Fibroblast of skin of back (primary cell): ENCODE results near the gene FUCA2.
"Not testable (repeated sequence)": the region's sequence is repeated elsewhere in the genome, so short reads cannot be mapped to it uniquely, and the experiment has no call there.

Experiments used
- DNase-seq: peaks from one replicate; pipeline ENCODE4 v3.0.0-alpha.2; 2013

The FUCA2 gene

DNA sequence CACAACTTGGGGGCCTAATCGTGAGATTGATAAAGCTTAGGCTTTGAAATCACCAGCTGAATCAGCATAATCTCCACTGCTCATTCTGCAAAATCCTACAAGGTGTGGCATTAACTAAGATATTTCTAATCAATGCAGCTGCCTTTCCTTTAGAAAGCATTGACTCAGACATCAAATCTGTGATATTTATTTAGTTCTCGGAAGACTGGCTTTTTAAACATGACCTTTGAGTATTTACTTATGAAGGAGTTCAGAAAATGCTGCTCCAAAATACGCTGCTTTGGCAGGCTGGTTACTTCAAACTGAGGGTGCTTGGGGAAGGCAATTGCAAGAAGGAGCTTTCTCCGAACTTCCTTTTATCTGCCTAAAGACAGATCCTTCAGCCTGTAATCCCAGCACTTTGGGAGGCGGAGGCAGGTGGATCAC lies 23.7 kb upstream of the FUCA2 start:
- DNase-seq: no peak

DNA sequence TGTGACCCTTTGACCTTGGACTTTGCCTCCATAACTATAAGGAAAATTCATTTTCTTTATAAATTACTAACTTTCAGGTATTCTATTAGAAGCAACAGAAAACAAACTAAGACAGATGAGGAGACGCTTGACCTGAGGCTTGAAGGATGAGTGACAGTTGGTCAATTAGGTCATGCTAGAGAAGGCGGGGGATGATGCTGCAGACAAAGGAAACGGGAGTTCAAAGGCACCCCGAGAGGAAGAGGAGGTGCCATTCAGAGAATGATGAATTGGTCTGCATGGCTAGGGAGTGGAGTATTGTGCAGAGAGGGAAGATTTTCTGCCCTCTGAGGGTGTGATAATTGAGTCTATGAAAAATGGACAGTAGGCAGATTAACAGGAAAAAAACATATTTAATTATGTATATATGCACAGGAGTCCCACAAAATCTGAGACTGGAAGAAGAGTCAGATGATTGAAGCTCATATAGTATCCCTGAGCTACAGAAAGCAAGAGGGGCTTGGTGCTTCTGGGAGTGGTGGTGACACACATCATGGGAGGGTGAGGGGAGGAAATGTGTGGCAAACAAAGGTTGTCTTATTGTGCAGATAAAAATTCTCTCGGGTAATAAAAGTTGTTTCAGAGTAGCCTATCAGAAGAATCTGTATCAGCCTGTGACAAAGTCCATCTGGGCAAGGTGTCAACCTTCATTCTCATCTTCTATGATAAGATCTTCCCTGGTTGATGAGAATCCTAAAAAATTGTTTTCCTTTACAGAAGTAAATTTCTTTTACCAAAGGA lies 20.4 kb upstream of the FUCA2 start:
- no peak for DNase-seq

DNA sequence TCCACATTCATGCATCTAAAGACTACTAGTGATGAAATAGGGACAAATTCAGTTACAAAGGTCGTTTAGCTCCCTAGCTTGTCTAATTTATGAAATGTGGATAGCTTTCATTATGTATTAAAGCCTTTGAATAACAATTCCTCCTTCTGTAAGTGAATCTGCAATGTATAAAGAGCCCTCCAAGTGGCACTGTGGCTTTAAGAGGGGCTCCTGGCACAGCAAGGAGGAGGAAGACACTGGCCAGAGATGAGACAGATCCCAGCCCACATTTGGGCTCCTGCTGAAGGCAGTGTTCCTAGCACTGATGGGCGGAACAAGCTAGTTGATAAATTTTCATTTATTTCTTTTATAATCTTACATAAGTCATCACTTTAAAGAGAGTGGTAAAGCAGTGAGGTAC lies 17.6 kb upstream of the FUCA2 start:
- peak; percentile 30 for DNase-seq

DNA sequence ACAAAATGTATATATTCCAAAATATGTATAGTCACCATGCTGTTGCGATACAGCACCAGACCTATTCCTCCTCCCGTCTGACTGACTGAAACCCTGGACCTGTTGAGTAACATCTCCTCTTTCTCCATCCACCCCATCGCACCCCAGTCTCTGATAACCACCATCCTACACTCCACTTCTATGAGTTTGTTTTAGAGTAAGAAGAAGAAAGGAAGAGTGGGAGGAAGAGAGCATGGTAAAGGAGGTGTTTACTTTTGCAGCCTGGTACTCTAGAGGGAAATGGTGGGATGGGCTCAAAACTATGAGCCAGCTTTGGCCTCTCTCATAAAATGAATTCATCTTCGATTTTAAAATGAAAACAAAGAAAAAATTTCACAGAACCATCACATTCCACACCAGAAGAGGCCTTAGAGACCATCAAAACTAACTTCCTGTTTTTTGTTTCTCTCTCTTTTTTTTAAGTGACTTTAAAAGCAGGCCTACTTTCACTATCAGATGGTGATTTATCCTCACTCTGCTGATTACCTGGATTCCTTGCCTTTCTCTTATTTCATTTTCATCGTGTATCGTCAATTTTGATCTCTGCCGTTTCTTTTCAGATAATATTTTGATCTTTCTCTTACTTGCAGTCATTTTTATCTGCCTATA lies 16.8 kb upstream of the FUCA2 start:
- no peak for DNase-seq

DNA sequence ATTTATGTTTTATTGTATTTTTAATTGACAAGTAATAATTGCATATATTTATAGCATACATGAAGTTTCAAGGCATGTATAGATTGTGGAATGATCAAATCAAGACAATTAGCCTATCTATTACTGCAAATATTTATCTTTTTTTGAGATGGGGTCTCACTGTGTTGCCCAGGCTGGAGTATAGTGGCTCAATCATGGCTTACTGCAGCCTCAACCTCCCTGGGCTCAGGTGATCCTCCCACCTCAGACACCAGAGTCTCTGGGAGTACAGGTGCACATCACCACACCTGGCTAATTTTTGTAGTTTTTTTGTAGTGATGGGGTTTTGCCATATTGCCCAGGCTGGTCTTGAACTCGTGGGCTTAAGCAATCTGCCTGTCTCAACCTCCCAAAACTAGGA lies 16.2 kb upstream of the FUCA2 start:
- no peak for DNase-seq

DNA sequence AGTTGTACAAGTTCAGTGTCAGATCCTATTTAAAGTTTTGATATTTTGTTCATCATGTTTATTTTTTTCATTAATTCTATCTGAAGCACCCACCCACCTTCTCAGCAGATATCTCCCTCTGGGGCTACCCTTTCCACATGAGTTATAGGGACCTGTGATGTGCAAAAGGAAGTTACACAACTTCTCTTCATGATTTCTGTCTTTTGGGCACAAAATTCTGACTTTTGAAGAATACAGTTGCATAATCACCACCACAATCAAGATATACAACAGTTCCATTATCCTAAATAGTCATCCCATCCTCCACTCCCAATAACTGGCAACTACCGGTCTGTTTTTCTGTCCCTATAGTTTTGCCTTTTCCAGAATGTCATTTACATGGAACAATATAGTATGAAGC lies 13.8 kb upstream of the FUCA2 start:
- no peak for DNase-seq

DNA sequence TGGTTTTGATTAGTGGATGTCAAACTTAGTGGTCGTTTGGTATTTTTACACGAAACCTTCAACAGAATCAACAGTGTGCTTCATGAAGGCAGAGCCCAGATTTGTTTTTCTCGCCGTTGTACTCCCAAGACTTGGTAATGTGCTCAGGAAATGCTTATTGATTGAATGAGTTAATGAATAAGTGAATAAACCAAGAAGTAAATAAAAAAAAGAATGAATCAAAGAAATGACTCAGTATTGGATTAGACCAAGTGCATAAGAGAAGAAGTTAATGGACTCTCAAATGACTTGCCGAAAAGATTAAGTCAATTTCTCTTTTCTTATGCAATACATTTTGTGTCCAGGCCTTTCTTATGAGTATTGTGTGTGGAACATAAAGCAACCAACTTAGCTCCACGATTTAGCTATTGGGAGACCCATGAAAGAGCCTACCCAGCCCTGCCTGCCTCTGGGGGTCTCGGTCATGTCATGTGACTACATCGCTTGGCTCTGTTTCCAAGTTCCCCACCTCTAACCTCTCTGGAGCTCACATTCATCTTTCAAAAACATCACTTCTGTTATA lies 10.6 kb upstream of the FUCA2 start:
- no peak for DNase-seq

DNA sequence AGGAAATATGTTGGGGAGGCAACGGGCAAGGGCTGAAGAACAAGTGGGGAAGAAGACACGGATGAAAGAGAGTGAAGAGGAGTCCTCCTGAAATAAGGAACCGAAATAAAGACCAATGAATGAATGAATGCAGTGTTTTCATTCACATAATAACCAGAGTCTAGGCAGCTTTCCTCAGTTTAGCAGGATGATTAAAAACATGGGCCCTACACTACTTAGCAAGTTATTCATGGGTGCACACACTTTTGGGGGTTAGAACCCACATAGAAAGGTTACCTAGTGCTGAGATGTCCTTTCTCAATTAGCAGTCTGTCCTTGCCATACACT lies 5.9 kb upstream of the FUCA2 start:
- DNase-seq: no peak

DNA sequence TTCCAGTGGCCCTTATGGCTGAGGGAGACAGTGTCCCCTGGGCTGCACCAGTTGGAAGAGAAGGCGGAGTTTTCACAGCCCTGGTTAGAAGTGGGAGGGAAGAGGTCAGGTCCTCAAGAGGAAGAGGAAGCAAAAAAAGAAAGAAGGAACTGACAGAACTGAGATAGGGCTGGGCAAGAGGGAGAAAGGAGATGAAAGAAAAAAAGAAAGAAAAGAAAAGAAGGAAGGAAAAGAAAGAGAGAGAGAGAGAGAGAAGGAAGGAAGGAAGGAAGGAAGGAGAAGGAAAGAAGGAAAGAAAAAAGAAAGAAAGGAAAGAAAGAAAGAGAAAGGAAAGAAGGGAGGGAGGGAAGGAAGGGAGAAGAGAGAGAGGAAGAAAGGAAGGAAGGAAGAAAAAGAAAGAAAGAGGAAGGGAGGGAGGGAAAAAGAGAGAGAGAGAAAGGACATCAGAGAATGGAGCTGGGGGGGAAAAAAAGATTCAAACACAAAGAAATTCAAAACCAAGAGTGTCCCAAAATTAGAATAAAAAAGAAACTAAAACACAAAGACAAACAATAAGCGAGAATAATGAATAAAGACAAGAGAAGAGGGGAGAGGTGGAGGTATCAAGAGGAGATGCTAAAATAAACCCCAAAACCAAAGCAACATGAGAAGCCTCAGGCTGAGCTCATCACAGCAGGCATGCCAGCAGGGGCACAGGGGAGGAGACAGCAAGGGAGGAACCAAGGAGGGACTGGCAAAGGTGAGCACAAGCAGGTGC lies 5.3 kb upstream of the FUCA2 start:
- DNase-seq: no peak

DNA sequence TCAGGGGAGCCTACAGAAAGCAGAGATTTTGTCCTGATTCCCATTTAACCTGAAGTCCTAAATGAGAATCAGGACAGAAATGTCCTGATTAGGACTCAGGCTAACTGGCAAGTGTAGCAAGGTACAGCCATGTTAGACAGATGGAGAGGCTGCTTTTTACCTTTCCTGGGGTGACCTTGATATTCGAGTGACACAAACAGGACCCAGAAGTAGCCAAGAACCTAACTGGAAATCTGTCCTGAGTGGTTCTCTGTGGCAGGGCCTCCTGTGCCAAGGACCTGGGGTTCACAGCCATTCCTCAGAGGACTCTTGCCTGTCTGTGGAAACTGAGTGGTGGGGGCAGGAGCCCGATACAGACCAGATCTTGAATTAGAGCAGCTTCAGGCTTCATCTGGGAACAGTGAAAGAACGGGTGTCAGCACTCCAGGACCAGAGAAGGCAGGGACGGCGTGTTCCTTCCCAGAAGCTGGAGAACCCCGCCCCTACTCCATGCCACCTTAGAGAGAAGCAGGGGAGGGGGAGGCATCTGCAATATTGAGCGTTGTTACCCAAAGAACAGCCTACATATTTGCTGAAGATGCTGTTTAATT lies 4.3 kb upstream of the FUCA2 start:
- DNase-seq: no peak

DNA sequence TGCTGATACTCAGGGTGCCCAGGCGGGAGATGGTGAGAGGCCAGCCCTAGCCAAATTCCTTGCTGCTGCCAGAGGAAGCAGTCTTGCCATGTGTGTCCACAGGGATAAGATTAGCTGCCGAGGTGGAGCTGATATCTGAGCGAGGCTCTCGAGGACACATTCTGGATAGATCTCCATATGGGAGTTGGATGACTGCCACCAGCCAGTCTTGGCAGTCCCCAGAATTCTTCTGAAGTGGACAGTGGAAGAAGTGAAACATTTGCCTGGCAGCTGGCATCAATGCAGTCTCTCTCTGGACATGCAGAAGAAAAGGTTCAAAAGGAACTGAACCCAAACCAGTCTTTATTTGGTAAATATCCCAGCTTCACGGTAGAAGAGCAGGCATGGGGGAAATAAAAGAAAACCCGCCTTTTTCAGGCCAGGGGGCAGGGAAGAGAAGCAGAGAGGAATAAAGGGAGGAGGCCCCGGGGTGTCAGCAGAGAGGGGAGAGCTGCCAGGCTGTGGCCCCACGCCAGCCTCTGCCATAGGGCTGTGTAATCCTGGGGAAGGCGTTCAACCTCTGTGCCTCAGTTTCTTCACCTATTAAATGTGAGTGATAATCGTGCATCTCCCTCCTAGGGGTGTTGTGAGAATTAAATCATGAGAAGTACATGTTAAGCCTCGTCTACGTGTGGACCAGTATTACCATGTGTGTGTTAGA lies 3.7 kb upstream of the FUCA2 start:
- peak; percentile 15 for DNase-seq

DNA sequence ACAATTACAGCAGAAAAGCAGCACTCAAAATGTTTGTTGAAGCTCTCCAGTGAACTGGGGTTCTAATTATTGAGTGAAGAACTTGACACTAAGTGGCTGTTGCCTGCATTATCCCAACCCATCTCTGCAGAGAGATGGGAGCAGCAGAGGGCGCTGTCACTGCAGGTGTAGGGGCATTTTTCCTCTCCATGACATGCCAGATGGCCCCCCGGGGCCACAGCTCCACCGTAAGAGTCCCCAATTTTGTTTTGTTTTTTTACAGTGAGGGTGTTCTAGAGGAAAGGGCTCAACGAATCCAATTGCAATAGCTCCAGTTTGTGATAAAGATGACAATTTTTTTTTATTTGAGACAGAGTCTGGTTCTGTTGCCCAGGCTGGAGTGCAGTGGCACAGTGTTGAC lies 1.9 kb upstream of the FUCA2 start:
- DNase-seq: no peak

DNA sequence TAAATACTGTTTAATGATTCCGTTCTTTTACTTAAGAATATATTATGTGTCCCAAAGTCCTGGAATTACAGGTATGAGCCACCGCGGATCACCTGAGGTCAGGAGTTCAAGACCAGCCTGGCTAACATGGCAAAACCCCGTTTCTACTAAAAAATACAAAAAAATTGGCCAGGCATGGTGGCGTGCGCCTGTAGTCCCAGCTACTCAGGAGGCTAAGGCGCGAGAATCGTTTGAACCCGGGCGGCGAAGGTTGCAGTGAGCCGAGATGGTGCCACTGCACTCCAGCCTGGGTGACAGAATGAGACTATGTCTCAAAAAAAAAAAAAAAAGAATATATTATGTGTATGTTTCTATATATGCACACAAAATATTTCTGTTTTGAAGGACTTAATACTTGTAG lies 1.2 kb downstream of the FUCA2 start:
- DNase-seq: not testable (repeated sequence)

DNA sequence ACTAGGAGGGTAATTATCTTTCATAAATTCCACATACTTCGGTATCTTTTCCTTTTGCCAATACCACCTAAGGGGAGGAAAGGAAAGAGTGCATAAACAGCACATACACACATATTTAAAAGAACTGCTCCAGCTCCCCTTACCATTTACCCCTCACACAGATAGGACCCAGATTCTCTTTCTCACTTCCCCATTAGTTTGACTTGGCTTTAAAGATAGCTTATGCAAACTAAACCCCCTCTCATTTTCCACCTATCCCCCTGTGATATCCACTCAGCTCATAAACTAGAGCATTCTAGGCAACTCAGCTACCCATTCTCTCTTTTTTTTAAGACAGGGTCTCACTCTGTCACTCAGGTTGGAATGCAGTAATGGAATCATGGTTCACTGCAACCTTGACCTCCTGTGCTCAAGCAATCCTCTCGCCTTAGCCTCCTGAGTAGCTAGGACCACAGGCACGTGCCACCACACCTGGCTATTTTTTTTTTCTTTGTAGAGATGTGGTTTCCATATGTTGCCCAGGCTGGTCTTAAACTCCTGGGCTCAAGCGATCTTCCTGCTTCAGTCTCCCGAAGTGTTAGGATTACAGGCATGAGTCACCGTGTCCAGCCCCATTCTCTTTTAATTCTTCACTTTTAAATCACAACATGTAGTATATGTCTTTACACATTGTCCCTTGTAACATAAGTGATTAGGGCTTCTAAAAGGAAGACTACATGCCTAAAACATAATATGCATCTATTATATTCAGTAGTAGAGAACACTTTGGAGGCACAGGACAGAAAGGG lies 4.0 kb downstream of the FUCA2 start:
- DNase-seq: no peak

DNA sequence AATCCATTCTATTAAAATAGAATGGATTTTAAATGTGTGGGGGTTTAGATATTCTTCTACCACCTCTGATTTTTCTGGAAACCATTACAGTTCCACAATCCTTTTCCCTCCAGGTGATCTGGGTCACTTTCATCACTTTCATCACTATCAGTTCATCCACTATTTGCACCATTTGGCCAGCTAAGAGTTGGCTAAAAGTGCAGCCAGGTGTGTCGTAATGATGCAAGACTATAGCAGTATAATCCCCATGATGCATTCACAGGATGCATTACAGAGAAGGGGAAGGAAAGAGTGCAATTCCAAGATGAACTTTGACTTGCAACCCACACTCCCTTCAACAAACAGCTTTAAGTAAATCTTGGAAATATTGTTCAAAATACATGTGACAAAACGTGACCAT lies 4.9 kb downstream of the FUCA2 start:
- DNase-seq: no peak

DNA sequence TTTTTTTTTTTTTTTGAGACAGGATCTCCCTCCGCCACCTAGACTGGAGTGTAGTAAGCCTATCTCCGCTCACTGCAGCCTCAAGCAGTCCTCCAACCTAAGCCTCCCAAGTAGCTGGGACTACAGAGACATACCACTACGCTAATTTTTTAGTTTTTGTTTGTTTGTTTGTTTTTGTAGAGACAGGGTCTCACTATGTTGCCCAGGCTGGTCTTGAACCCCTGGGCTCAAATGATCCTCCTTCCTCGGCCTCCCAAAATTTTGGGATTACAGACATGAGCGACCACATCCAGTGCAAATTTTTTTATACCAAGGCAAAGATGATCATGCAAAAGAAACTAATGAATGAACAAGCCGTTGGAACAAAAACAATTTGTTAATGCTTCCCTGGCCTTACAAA lies 5.3 kb downstream of the FUCA2 start:
- no peak for DNase-seq

DNA sequence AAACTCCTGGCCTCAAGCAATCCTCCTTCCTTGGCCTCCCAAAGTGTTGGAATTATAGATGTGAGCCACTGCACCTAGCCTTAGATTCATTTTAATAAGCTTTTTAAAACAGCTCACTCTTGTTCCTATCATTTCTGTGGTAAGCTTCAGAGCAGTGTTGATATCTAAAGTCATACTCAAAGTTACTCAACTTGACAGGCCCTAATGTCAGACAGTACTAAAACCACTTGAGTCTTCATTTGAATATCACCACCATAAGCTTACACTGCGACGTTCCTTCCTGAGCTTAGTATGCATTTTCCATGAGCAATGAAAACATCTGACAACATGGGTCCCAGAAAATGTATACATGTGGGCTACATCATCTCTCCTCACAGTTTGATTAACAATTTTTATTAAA lies 6.0 kb downstream of the FUCA2 start:
- DNase-seq: no peak

DNA sequence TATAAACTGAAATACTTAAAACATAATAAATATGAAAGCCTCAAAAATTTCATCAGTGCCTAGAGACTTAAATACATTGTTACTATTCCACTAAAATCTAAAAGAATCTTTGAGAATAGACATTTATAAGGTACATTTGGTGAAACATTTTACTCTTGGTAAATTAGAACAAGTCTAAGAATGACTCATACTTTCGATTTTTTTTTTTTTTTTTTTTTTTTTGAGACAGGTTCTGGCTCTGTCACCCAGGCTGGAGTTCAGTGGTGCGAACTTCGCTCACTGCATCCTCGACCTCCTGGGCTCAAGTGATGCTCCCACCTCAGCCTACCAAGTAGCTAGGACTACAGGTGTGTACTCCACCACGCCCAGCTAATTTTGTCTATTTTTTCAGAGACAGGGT lies 6.4 kb downstream of the FUCA2 start:
- DNase-seq: no peak

DNA sequence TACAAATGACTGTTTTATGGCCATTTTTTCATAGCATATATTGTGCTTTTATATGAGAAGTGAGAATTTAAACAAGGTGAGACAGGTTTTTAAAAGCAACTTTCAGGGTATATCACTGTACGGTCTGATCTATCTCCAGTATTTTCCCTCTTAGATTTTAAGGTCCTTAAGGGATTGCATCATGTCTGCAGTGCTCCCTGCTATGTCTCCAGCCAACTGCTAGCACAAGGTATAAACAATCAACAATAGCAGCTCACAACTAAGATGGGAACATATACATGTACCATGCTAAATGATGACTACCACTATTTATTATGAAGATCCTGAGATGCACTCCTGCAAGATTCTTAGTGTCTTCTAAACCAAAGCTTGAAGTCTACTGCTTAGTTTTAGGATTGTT lies 7.2 kb downstream of the FUCA2 start:
- DNase-seq: no peak

DNA sequence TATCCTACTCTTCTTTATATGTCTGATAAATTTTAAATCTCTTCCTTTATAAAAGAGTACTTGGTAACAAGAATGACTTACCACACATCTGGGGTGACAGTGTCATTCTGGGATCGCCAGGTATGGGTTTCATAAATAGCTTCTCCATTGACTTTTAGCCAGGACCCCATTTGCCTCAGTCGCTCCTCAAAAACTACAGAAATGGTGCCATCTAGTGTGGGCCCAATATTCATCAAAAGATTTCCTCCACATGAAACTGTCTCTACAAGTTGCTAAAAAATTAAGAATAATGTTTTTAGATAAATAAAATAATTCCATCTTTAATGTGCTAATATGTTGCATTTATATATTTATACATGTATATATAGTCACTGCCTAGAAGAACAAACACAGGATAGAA lies 9.7 kb downstream of the FUCA2 start:
- no peak for DNase-seq

DNA sequence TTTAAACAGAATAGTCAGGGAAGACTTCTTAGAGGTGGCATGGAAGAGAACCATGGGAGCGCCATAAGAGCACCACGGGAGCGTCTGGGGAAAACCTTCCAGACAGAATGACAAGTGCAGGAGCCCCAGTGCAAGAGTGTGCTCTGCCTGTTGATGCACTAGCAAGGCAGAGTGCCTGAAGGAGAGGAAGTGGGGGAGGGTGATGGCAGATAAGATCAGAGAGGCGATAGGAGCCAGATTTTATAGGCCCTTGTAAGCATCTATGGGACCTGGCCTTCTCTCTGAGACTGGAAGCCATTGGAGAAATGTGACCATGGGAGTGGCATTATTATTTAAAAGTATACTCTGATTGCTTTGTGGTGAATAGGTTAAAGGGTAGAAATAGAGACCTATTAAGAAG lies 13.1 kb downstream of the FUCA2 start:
- no peak for DNase-seq

DNA sequence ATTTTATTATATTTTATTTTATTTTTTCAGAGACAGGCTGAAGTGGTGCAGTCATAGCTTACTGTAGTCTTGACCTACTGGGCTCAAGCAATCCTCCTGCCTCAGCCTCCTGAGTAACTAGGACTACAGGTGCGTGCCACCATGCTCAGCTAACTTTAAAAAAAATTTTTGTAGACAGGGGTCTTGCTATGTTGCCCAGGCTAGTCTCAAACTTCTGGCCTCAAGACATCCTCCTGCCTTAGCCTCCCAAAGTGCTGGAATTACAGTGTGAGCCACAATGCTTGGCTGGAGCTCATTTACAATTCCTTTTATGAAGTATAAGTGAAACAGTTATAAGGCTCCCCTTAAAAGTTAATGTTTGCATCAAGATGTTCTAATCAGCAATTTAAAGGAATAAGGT lies 14.5 kb downstream of the FUCA2 start:
- DNase-seq: no peak
